HepG2 (cell line): ENCODE results near the gene CTNND1. TPM values are rescaled to one million over a fixed set of nuclear protein-coding genes. Genes with fewer than 3 reads are reported as not detected.

ENCODE experiments used
- ATAC-seq: fragments of 200-7000 bp; cut with Tn5 transposase; 3 replicates; pipeline ENCODE4 v1.9.1; 2020; ENCODE audit warnings: mild to moderate bottlenecking, moderate library complexity
- BruUV-seq: library from RNA; stranded (reverse); fragments of 400-500 nt; replicated peaks from 2 replicates; lab custom pipeline; 2021; lab: Mats Ljungman, UMichigan
- CTCF ChIA-PET: fragments of 300-600 bp; formaldehyde crosslinking; extraction: SDS; loops from one replicate; lab custom pipeline; 2021; ENCODE audit warnings: low total read pairs, inconsistent platforms, low intra/inter-chr PET ratio; lab: Yijun Ruan, JAX
- POLR2A ChIA-PET: fragments of 350-600 bp; sonication (Branson Sonifier 250); formaldehyde crosslinking; loops from one replicate; lab custom pipeline; 2020; ENCODE audit warnings: antibody characterized with exemption, inconsistent platforms; lab: Yijun Ruan, JAX
- DNase-seq: peaks from one replicate; pipeline ENCODE4 v3.0.0-alpha.2; 2015; ENCODE audit warnings: low spot score
- FAIRE-seq: peaks from 3 replicates; lab custom pipeline; 2011; peaks lifted over from hg19 to GRCh38; lab: Jason Lieb, UNC
- H2AFZ ChIP-seq: one replicate; pipeline ENCODE4 v1.6.1; 2011; ENCODE audit warnings: low read length, inconsistent platforms
- H3K27ac ChIP-seq: fragments of 300-600 bp; 3 replicates; pipeline ENCODE4 v1.8.0; 2011; ENCODE audit warnings: mixed run types, mild to moderate bottlenecking, mixed read lengths, low read length, inconsistent platforms; ENCODE audit not compliant: insufficient read depth; ENCODE audit errors: extremely low read length
- H3K27me3 ChIP-seq, 2 experiments: fragments of 200-600 bp in 1 of 2; 2 replicates in 1 of 2; 3 replicates in 1 of 2; pipeline versions ENCODE4 v1.6.0 to v1.8.0; 2011; ENCODE audit warnings: low read length in 2 of 2, mild to moderate bottlenecking in 2 of 2, moderate library complexity in 2 of 2, inconsistent platforms in 1 of 2; ENCODE audit not compliant: insufficient read depth in 2 of 2, control insufficient read depth in 1 of 2
- H3K36me3 ChIP-seq, 2 experiments: fragments of 200-600 bp in 1 of 2; replicated peaks in 1 of 2; 2 replicates in 1 of 2; 3 replicates in 1 of 2; pipeline versions ENCODE4 v1.5.1 to v1.8.0; 2011; ENCODE audit warnings: low read length in 2 of 2, inconsistent platforms in 1 of 2; ENCODE audit not compliant: insufficient read depth in 2 of 2, control insufficient read depth in 1 of 2
- H3K4me1 ChIP-seq: 2 replicates; pipeline ENCODE4 v1.5.1; 2012; ENCODE audit warnings: low read length, inconsistent platforms; ENCODE audit not compliant: insufficient read depth
- H3K4me2 ChIP-seq: 2 replicates; pipeline ENCODE4 v1.6.0; 2011; ENCODE audit warnings: low read depth, low read length, inconsistent platforms
- H3K4me3 ChIP-seq, 3 experiments: fragments of 200-600 bp in 1 of 3; sonication (generic), shearing (Covaris generic) in 1 of 3; replicated peaks in 1 of 3; 2 replicates each; pipeline ENCODE4 v1.5.1; 2011 to 2016; ENCODE audit warnings: low read length in 3 of 3, inconsistent platforms in 2 of 3, low read depth in 2 of 3, mild to moderate bottlenecking in 2 of 3, control low read depth in 1 of 3, mixed read lengths in 1 of 3; ENCODE audit not compliant: insufficient read depth in 1 of 3
- H3K79me2 ChIP-seq: one replicate; pipeline ENCODE4 v1.6.1; 2011; ENCODE audit warnings: low read length, inconsistent platforms; ENCODE audit not compliant: insufficient read depth
- H3K9ac ChIP-seq: 2 replicates; pipeline ENCODE4 v1.6.0; 2011; ENCODE audit warnings: mild to moderate bottlenecking, low read depth, low read length, inconsistent platforms; ENCODE audit not compliant: insufficient read depth
- H3K9me3 ChIP-seq: 2 replicates; pipeline ENCODE4 v1.5.1; 2012; ENCODE audit warnings: mild to moderate bottlenecking, low read length
- H4K20me1 ChIP-seq: 2 replicates; pipeline ENCODE4 v1.6.0; 2011; ENCODE audit warnings: inconsistent platforms, mild to moderate bottlenecking, low read length, moderate library complexity; ENCODE audit not compliant: insufficient read depth
- ATF3 ChIP-seq: sonication (generic); formaldehyde crosslinking; IDR thresholded peaks from 2 replicates; pipeline ENCODE4 v1.4.0; 2020; ENCODE audit warnings: missing genetic modification reagents
- ATF4 ChIP-seq, 2 experiments: fragments of 450-650 bp in 1 of 2; sonication (generic) in 1 of 2; formaldehyde crosslinking; IDR thresholded peaks; 2 replicates each; pipeline versions ENCODE4 v1.5.0 to v1.8.0; 2020 to 2022; ENCODE audit warnings: mild to moderate bottlenecking in 1 of 2, missing genetic modification reagents in 1 of 2
- CBX2 ChIP-seq, 2 experiments: fragments of 200-600 bp in 1 of 2; sonication (generic); formaldehyde crosslinking in 1 of 2; IDR thresholded peaks; 2 replicates each; pipeline versions ENCODE4 v1.7.0 to v1.8.1; 2018 to 2022; ENCODE audit warnings: low read depth in 2 of 2, low read length in 1 of 2, mild to moderate bottlenecking in 1 of 2, missing genetic modification reagents in 1 of 2
- CEBPG ChIP-seq: IDR thresholded peaks from 2 replicates; pipeline ENCODE4 v1.6.1; 2016
- FOXC1 ChIP-seq: sonication (generic); formaldehyde crosslinking; IDR thresholded peaks from 2 replicates; pipeline ENCODE4 v1.8.0; 2022; ENCODE audit warnings: mild to moderate bottlenecking, missing genetic modification reagents, borderline replicate concordance
- GABPA ChIP-seq, 2 experiments: IDR thresholded peaks; 2 replicates each; pipeline ENCODE4 v1.6.1; 2011 to 2016; ENCODE audit warnings: low read depth in 2 of 2, low read length in 1 of 2, missing biosample characterization in 1 of 2, missing genetic modification characterization in 1 of 2
- HMG20B ChIP-seq: conservative IDR thresholded peaks from 2 replicates; pipeline ENCODE4 v1.6.1; 2016; ENCODE audit warnings: missing genetic modification reagents, missing compliant biosample characterization
- HMGA1 ChIP-seq: sonication (generic); formaldehyde crosslinking; conservative IDR thresholded peaks from 2 replicates; pipeline ENCODE4 v1.4.0; 2020; ENCODE audit warnings: missing genetic modification reagents
- MBNL3 ChIP-seq: fragments of 250-450 bp; sonication (Bioruptor Pico); conservative IDR thresholded peaks from 2 replicates; pipeline ENCODE4 v1.8.0; 2022; ENCODE audit warnings: mild to moderate bottlenecking, inconsistent platforms
- MED1 ChIP-seq: sonication (generic); formaldehyde crosslinking; IDR thresholded peaks from 2 replicates; pipeline ENCODE4 v1.4.0; 2020; ENCODE audit warnings: missing genetic modification reagents
- NFE2L1 ChIP-seq: sonication (generic); formaldehyde crosslinking; IDR thresholded peaks from 2 replicates; pipeline ENCODE4 v1.4.0; 2020; ENCODE audit warnings: missing genetic modification reagents, mild to moderate bottlenecking, borderline replicate concordance
- NFYB ChIP-seq: sonication (generic); formaldehyde crosslinking; IDR thresholded peaks from 2 replicates; pipeline ENCODE4 v1.4.0; 2020; ENCODE audit warnings: missing genetic modification reagents
- NKX3-1 ChIP-seq: sonication (generic); formaldehyde crosslinking; IDR thresholded peaks from 2 replicates; pipeline ENCODE4 v1.5.0; 2020; ENCODE audit warnings: missing genetic modification reagents
- PCBP1 ChIP-seq: fragments of 200-400 bp; formaldehyde crosslinking; IDR thresholded peaks from 2 replicates; pipeline ENCODE4 v1.6.1; 2017; ENCODE audit warnings: mild to moderate bottlenecking, low read depth, low read length, borderline replicate concordance
- POLR2G ChIP-seq: fragments of 200-400 bp; formaldehyde crosslinking; IDR thresholded peaks from 2 replicates; pipeline ENCODE4 v1.6.1; 2018; ENCODE audit warnings: mild to moderate bottlenecking, low read depth, low read length, moderate library complexity
- SP5 ChIP-seq: IDR thresholded peaks from 2 replicates; pipeline ENCODE4 v1.6.1; 2016; ENCODE audit warnings: low read depth, borderline replicate concordance
- ZNF10 ChIP-seq: sonication (generic); formaldehyde crosslinking; IDR thresholded peaks from 2 replicates; pipeline ENCODE4 v1.4.0; 2020; ENCODE audit warnings: mild to moderate bottlenecking, low read depth, missing genetic modification reagents, borderline replicate concordance
- ZNF260 ChIP-seq: sonication (generic); formaldehyde crosslinking; IDR thresholded peaks from 2 replicates; pipeline ENCODE4 v1.4.0; 2020; ENCODE audit warnings: missing genetic modification reagents, low read depth, mild to moderate bottlenecking, borderline replicate concordance
- ZNF296 ChIP-seq: sonication (generic); formaldehyde crosslinking; conservative IDR thresholded peaks from 2 replicates; pipeline ENCODE4 v1.5.0; 2020; ENCODE audit warnings: mild to moderate bottlenecking, missing genetic modification reagents
- ZNF3 ChIP-seq: IDR thresholded peaks from 2 replicates; pipeline ENCODE4 v1.7.0; 2017; ENCODE audit warnings: inconsistent platforms
- ZNF44 ChIP-seq: sonication (generic); formaldehyde crosslinking; IDR thresholded peaks from 2 replicates; pipeline ENCODE4 v1.5.1; 2020; ENCODE audit warnings: mild to moderate bottlenecking, missing genetic modification reagents
- ZNF510 ChIP-seq: sonication (generic); formaldehyde crosslinking; IDR thresholded peaks from 2 replicates; pipeline ENCODE4 v1.4.0; 2020; ENCODE audit warnings: low read depth, mild to moderate bottlenecking, missing genetic modification reagents
- ZNF776 ChIP-seq: sonication (generic); formaldehyde crosslinking; IDR thresholded peaks from 2 replicates; pipeline ENCODE4 v1.4.0; 2020; ENCODE audit warnings: mild to moderate bottlenecking, missing genetic modification reagents
- WGBS: methylation state at CpG from one replicate; pipeline ENCODE4 v1.1.6; 2017; ENCODE audit warnings: low lambda C conversion rate; 5-methylcytosine and 5-hydroxymethylcytosine counted together
- in situ Hi-C: cut with HindIII; loops from 2 replicates; pipeline ENCODE4 v1.10.0; 2017; ENCODE audit warnings: low pct_unique_long_range_greater_than_20kb; ENCODE audit not compliant: extremely low pct_ligation_motif_present
- intact Hi-C: fragments of 100-400 bp; cut with micrococcal nuclease; formaldehyde crosslinking; loops from one replicate; pipeline ENCODE4 v1.10.0; 2022; ENCODE audit not compliant: unreplicated experiment
- polyA plus RNA-seq, 8 experiments: library from polyadenylated mRNA; depleted of rRNA in 3 of 8; stranded (reverse) in 7 of 8; unstranded in 1 of 8; fragments of >200 nt; fragmentation: Illumina TruSeq in 4 of 8; extraction: Trizol in 4 of 8; gene quantifications; 2 replicates each; pipeline versions ENCODE4 v1.2.1 to v1.2.3, GENCODE V29; 2011 to 2016; ENCODE audit warnings: low read depth in 4 of 8, missing spikeins in 1 of 8, mixed read lengths in 1 of 8; ENCODE audit not compliant: insufficient read depth in 1 of 8
- total RNA-seq, 5 experiments: library from RNA; depleted of rRNA; stranded (reverse); fragments of >200 nt; fragmentation: Illumina TruSeq; extraction: Trizol; gene quantifications; 2 replicates each; pipeline ENCODE4 v1.2.3, GENCODE V29; 2016; ENCODE audit warnings: low read depth in 1 of 5

Gene CTNND1
- total and polyA plus RNA-seq, 2 of the 13 experiments (the other 11 are each of a cell fraction or from before 2014, with no cell fraction given), result 117 to 128 TPM

- FAIRE-seq, result peak; percentile 66
- no TSS peak for BruUV-seq
- DNase-seq, result peak; percentile 84
- Histone ChIP-seq H3K4me3 (peak within 1 kb of the TSS; percentile 58 to 78 (median 78)), H3K79me2 (peaks cover 15% of the 10 kb centered on the region), H2AFZ (no peak within 1 kb of the TSS), H3K27ac (peak within 1 kb of the TSS; percentile 80), H3K36me3 (peaks cover 12 to 75% of the 10 kb centered on the region in 2 experiments), H3K4me2 (peak within 1 kb of the TSS; percentile 71), H3K9ac (peak within 1 kb of the TSS; percentile 85), H3K4me1 (peaks cover 7% of the 10 kb centered on the region; the same call in 1 of the 2 replicates), H4K20me1 (no peaks in the 10 kb centered on the region), H3K9me3 (no peaks in the 10 kb centered on the region), H3K27me3 (no peaks in the 10 kb centered on the region)
- intact Hi-C loops (no loop called here), in situ Hi-C loops (loop anchor here (10.0 kb wide), 1 partner anchor 773 kb away; no protein-coding TSS in a partner anchor)
- CTCF ChIA-PET, result no interaction called here
- peak; percentile 94 for ATAC-seq
- POLR2A ChIA-PET, result interaction anchor here (0.6 to 2.7 kb wide), 11 partner anchors 9 to 59 kb away, joined by 3 to 18 read pairs (median 6); partner anchors contain the start of genes BTBD18, CTNND1, MED19 and TMX2
- WGBS, result 76% methylated on average over 69 of the region's 75 CpGs
- TF ChIP-seq MED1 (CRISPR knock-in tag) (peak; percentile 46; the same call in 1 of the 2 replicates), CEBPG (CRISPR knock-in tag) (peak; percentile 24; the same call in 1 of the 2 replicates), ZNF776 (CRISPR knock-in tag) (no peak), MBNL3 (CRISPR knock-in tag) (no peak), ZNF44 (CRISPR knock-in tag) (0 out of 2 replicates have a peak, but pooled peaks have one; percentile 34), ZNF10 (CRISPR knock-in tag) (no peak), POLR2G (peak; percentile 86), HMGA1 (CRISPR knock-in tag) (no peak), NFYB (CRISPR knock-in tag) (peak; percentile 40; the same call in 1 of the 2 replicates), ZNF510 (CRISPR knock-in tag) (no peak), NFE2L1 (CRISPR knock-in tag) (no peak), NKX3-1 (CRISPR knock-in tag) (no peak; the same call in 1 of the 2 replicates), ZNF296 (no peak), ZNF260 (CRISPR knock-in tag) (no peak), ATF4 (CRISPR knock-in tag; IDR thresholded peaks at IDR 0.05) (no peak), CBX2 (IDR thresholded peaks at IDR 0.05; ENCODE audit: low read depth, low read length) (no peak), CBX2 (CRISPR knock-in tag; IDR thresholded peaks at IDR 0.05; ENCODE audit: low read depth) (no peak), SP5 (CRISPR knock-in tag) (no peak), PCBP1 (0 out of 2 replicates have a peak, but pooled peaks have one; percentile 14), ZNF3 (no peak), HMG20B (CRISPR knock-in tag) (0 out of 2 replicates have a peak, but pooled peaks have one; percentile 19), FOXC1 (CRISPR knock-in tag) (peak; percentile 7; the same call in 1 of the 2 replicates), ATF3 (CRISPR knock-in tag) (no peak), GABPA (IDR thresholded peaks at IDR 0.05; ENCODE audit: low read depth, low read length) (peak; percentile 89), GABPA (CRISPR knock-in tag; IDR thresholded peaks at IDR 0.05; ENCODE audit: low read depth) (peak; percentile 95)
These were observed 20.2 kb upstream of the CTNND1 start, which contains the start of gene SELENOH for GRCh38 chr11:57741132-57742086. SELENOH (plus strand) TSS chr11:57741491; CDS start chr11:57741596, 105 bp downstream.
